HG03439 (cell line): Measurements from ENCODE around the gene PRR19.
A peak's percentile ranks its signal among the peaks of the same experiment; 100 is the strongest.

Experiments
- ATAC-seq: cut with Tn5 transposase; IDR thresholded peaks from one replicate; pipeline ENCODE4 v1.9.1; 2021; ENCODE audit warnings: mild to moderate bottlenecking, moderate library complexity; ENCODE audit not compliant: unreplicated experiment

Gene PRR19

GRCh38 chr19:42281827-42282762 is 19.8 kb upstream of the PRR19 start:
- no peak for ATAC-seq

- no peak for ATAC-seq
Measured at GRCh38 chr19:42282819-42283187, 19.1 kb upstream of the PRR19 start.

- ATAC-seq: peak; percentile 41
Measured at GRCh38 chr19:42283188-42284065, 18.5 kb upstream of the PRR19 start.

- ATAC-seq: peak; percentile 30
Measured at GRCh38 chr19:42284066-42284501, 17.8 kb upstream of the PRR19 start.

GRCh38 chr19:42284591-42285341 is 17.2 kb upstream of the PRR19 start:
- no peak for ATAC-seq

- no peak for ATAC-seq
Measured at GRCh38 chr19:42285541-42285941, 16.4 kb upstream of the PRR19 start.

GRCh38 chr19:42285988-42286348 is 16.0 kb upstream of the PRR19 start:
- ATAC-seq: no peak

GRCh38 chr19:42286349-42287016 is 15.4 kb upstream of the PRR19 start:
- ATAC-seq: no peak

- no peak for ATAC-seq
Measured at GRCh38 chr19:42287017-42287826, 14.7 kb upstream of the PRR19 start.

GRCh38 chr19:42287827-42288107 is 14.2 kb upstream of the PRR19 start:
- ATAC-seq: no peak

- no peak for ATAC-seq
Measured at GRCh38 chr19:42288387-42288786, 13.5 kb upstream of the PRR19 start.

GRCh38 chr19:42288881-42289555 is 12.9 kb upstream of the PRR19 start:
- no peak for ATAC-seq

- ATAC-seq: no peak
Measured at GRCh38 chr19:42289556-42290041, 12.3 kb upstream of the PRR19 start.

GRCh38 chr19:42290136-42290522 is 11.8 kb upstream of the PRR19 start:
- no peak for ATAC-seq

GRCh38 chr19:42290523-42291434 is 11.2 kb upstream of the PRR19 start:
- no peak for ATAC-seq

- ATAC-seq: no peak
Measured at GRCh38 chr19:42291435-42291810, 10.5 kb upstream of the PRR19 start.

- ATAC-seq: no peak
Measured at GRCh38 chr19:42292042-42292960, 9.6 kb upstream of the PRR19 start.
